HL-60 (cell line): ENCODE data around the gene TRMT112.

Experiments used
- DNase-seq, 2 experiments: peaks; one replicate each; pipeline ENCODE4 v3.0.0-alpha.2; 2010 to 2020; ENCODE audit warnings: low read depth in 1 of 2, low spot score in 1 of 2
- H3K27ac ChIP-seq: fragments of 250-450 bp; sonication (Bioruptor Pico); replicated peaks from 2 replicates; pipeline ENCODE4 v1.5.1; 2020; ENCODE audit warnings: mild to moderate bottlenecking, moderate library complexity
- H3K27me3 ChIP-seq: fragments of 250-450 bp; sonication (Bioruptor Pico); 2 replicates; pipeline ENCODE4 v1.5.1; 2021; ENCODE audit warnings: mild to moderate bottlenecking, moderate library complexity; ENCODE audit not compliant: insufficient read depth, poor library complexity, severe bottlenecking
- H3K4me3 ChIP-seq: replicated peaks from 2 replicates; pipeline ENCODE4 v1.5.1; 2011; ENCODE audit warnings: mild to moderate bottlenecking, control low read depth, low read length; ENCODE audit not compliant: insufficient read depth
- GABPA ChIP-seq: IDR thresholded peaks from 2 replicates; pipeline ENCODE4 v1.6.1; 2012; ENCODE audit warnings: low read depth
- POLR2AphosphoS5 ChIP-seq: IDR thresholded peaks from 2 replicates; pipeline ENCODE4 v1.6.1; 2012; ENCODE audit warnings: low read depth
- SPI1 ChIP-seq: IDR thresholded peaks from 2 replicates; pipeline ENCODE4 v1.6.1; 2012; ENCODE audit warnings: low read depth, mild to moderate bottlenecking, borderline replicate concordance
- TF ChIP-seq, protein P1 (sequence below): IDR thresholded peaks from one replicate; pipeline ENCODE4 v1.5.1; 2011; ENCODE audit warnings: low read length, control low read depth, inconsistent platforms; ENCODE audit not compliant: insufficient read depth
- TF ChIP-seq, protein P2 (sequence below): IDR thresholded peaks from 2 replicates; pipeline ENCODE4 v1.6.1; 2012; ENCODE audit warnings: low read depth; ENCODE audit not compliant: insufficient replicate concordance

The TRMT112 gene

DNA sequence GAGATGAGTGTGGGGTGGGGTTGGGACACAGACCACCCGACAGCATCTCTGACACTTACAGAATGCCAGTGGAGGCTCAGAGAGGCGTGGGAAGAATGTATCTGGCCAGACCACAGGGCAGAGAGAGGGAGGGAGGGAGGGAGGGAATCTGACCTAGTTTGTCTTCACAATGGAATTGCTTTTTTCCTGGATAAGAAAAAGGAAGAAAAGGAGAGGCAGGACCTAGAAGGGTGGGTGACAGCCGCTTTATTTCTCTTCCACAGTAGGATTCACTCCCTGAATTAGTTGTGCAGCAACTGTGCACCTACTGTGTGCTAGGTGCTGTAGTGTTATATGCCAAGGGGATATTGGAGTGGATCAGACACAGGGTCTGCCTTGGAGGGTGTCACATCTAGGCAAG lies 22.6 kb downstream of the TRMT112 start:
- Histone ChIP-seq H3K4me3 (no peak overlapping the region), H3K27me3 (peaks cover 83% of the 10 kb centered on the region), H3K27ac (no peak overlapping the region)
- TF ChIP-seq, protein P1, sequence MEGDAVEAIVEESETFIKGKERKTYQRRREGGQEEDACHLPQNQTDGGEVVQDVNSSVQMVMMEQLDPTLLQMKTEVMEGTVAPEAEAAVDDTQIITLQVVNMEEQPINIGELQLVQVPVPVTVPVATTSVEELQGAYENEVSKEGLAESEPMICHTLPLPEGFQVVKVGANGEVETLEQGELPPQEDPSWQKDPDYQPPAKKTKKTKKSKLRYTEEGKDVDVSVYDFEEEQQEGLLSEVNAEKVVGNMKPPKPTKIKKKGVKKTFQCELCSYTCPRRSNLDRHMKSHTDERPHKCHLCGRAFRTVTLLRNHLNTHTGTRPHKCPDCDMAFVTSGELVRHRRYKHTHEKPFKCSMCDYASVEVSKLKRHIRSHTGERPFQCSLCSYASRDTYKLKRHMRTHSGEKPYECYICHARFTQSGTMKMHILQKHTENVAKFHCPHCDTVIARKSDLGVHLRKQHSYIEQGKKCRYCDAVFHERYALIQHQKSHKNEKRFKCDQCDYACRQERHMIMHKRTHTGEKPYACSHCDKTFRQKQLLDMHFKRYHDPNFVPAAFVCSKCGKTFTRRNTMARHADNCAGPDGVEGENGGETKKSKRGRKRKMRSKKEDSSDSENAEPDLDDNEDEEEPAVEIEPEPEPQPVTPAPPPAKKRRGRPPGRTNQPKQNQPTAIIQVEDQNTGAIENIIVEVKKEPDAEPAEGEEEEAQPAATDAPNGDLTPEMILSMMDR: no peak
- TF ChIP-seq POLR2AphosphoS5: no peak
- TF ChIP-seq, protein P2, sequence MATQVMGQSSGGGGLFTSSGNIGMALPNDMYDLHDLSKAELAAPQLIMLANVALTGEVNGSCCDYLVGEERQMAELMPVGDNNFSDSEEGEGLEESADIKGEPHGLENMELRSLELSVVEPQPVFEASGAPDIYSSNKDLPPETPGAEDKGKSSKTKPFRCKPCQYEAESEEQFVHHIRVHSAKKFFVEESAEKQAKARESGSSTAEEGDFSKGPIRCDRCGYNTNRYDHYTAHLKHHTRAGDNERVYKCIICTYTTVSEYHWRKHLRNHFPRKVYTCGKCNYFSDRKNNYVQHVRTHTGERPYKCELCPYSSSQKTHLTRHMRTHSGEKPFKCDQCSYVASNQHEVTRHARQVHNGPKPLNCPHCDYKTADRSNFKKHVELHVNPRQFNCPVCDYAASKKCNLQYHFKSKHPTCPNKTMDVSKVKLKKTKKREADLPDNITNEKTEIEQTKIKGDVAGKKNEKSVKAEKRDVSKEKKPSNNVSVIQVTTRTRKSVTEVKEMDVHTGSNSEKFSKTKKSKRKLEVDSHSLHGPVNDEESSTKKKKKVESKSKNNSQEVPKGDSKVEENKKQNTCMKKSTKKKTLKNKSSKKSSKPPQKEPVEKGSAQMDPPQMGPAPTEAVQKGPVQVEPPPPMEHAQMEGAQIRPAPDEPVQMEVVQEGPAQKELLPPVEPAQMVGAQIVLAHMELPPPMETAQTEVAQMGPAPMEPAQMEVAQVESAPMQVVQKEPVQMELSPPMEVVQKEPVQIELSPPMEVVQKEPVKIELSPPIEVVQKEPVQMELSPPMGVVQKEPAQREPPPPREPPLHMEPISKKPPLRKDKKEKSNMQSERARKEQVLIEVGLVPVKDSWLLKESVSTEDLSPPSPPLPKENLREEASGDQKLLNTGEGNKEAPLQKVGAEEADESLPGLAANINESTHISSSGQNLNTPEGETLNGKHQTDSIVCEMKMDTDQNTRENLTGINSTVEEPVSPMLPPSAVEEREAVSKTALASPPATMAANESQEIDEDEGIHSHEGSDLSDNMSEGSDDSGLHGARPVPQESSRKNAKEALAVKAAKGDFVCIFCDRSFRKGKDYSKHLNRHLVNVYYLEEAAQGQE: no peak
- TF ChIP-seq GABPA: no peak
- TF ChIP-seq SPI1: no peak
- no peak for DNase-seq

DNA sequence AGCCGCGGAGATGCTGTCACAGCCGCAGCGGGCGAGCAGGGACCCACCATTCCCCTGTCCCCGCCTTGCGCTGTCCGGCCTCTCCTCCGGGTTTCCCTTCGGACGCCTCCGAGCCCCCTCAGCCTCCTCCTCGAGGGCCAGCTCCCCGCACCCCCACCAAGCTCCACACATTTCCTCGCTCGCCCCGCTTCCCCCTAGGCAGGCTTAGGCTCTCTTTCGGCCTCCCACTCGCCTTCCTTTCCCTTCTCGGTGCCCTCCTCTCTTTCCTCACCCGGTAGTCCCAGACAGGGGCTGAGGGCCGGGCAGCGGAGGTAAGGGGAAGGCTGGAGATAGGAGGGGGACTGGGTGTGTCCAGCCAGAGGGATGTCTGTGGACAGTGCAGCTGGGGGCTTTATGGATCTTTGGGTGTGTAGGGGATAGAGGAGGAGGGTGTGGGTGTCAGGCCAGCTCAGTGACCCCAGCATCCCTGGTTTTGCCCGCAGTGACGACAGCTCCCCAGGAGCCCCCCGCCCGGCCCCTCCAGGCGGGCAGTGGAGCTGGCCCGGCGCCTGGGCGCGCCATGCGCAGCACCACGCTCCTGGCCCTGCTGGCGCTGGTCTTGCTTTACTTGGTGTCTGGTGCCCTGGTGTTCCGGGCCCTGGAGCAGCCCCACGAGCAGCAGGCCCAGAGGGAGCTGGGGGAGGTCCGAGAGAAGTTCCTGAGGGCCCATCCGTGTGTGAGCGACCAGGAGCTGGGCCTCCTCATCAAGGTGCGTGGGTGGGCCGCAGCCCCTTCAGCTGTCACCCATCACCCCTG lies 24.7 kb downstream of the TRMT112 start:
- H3K27me3 ChIP-seq: peaks cover 61% of the 10 kb centered on the region

DNA sequence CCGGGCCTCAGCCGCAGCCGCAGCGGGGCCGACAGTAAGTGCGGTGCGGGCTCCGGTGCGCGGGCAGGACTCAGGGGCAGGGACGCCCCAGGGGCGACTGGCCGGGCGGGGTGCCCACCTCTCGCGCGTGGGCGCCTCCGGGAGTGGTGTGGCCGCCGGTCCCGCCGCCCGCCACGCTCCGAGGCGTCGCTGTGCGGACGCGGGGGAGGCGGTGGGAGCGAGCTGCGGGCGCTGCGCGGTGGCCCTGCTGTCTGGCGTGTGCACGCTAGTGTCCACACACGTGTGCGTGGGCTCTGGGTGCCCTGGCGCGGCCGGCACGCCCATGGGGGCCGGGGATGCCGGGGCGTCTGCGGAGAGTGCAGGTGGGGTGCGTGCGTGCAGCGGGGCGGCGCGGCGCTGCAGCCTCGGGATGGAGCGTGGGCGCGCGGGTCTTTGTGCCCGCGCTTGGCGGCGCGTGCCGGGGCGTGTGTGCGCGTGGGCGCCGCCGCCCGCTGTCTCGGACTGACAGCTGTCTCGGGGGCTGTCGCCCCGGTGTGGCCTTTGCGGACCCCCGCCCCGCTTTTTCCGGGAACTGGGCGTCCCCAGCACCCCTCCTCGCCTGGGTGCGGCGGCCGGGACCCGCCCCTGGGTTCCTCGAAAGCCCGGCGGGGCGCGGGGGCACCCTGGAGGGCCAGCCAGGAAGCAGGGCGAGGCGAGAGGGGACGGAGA lies 25.5 kb downstream of the TRMT112 start:
- H3K27me3 ChIP-seq: peaks cover 55% of the 10 kb centered on the region
- H3K4me3 ChIP-seq: no peak overlapping the region
- no peak overlapping the region for H3K27ac ChIP-seq
- TF ChIP-seq, protein P2: no peak
- TF ChIP-seq, protein P1: no peak
- TF ChIP-seq GABPA: no peak
- TF ChIP-seq POLR2AphosphoS5: no peak
- no peak for TF ChIP-seq SPI1
- no peak for DNase-seq

More for the DNA sequence above, 24.7 kb downstream of the TRMT112 start:
- DNase-seq: no peak
- no peak overlapping the region for H3K27ac ChIP-seq
- no peak overlapping the region for H3K4me3 ChIP-seq
- TF ChIP-seq POLR2AphosphoS5: no peak
- no peak for TF ChIP-seq GABPA
- TF ChIP-seq, protein P2: no peak
- TF ChIP-seq SPI1: no peak
- TF ChIP-seq, protein P1: no peak
